OCI-LY7 (cell line): ENCODE measurements around the gene SETBP1.

Experiments used
- EZH2phosphoT487 ChIP-seq: fragments of 200-600 bp; sonication (generic); IDR thresholded peaks from 2 replicates; pipeline ENCODE4 v1.6.1; 2018; ENCODE audit warnings: low read depth, borderline replicate concordance, mild to moderate bottlenecking, mixed run types, antibody characterized with exemption, low read length, moderate library complexity, mixed read lengths
- TF ChIP-seq, protein P1 (sequence below): fragments of 200-600 bp; sonication (generic); conservative IDR thresholded peaks from 2 replicates; pipeline ENCODE4 v1.5.1; 2014; ENCODE audit warnings: mild to moderate bottlenecking, antibody characterized with exemption, low read length, moderate library complexity, mixed read lengths

GRCh38 chr18:44708451-44709083, 27.9 kb downstream of the SETBP1 start:
- TF ChIP-seq, protein P1, sequence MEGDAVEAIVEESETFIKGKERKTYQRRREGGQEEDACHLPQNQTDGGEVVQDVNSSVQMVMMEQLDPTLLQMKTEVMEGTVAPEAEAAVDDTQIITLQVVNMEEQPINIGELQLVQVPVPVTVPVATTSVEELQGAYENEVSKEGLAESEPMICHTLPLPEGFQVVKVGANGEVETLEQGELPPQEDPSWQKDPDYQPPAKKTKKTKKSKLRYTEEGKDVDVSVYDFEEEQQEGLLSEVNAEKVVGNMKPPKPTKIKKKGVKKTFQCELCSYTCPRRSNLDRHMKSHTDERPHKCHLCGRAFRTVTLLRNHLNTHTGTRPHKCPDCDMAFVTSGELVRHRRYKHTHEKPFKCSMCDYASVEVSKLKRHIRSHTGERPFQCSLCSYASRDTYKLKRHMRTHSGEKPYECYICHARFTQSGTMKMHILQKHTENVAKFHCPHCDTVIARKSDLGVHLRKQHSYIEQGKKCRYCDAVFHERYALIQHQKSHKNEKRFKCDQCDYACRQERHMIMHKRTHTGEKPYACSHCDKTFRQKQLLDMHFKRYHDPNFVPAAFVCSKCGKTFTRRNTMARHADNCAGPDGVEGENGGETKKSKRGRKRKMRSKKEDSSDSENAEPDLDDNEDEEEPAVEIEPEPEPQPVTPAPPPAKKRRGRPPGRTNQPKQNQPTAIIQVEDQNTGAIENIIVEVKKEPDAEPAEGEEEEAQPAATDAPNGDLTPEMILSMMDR: no peak
- TF ChIP-seq EZH2phosphoT487: no peak
